ENCODE data around the gene USP54. TPM values are rescaled to one million over a fixed set of nuclear protein-coding genes. Genes with fewer than 3 reads are reported as not detected.

The USP54 gene
- total RNA-seq (1 to 10 TPM; 2.7 to 3.2 TPM), total RNA-seq (3.7 to 21.6 (median 10.9) reads per million in 172 experiments)
- polyA plus RNA-seq (2013, experiment 1 of 2), result 3.1 TPM
- polyA plus RNA-seq (2013, experiment 2 of 2), result 4.8 TPM

- H3K36me3 ChIP-seq (ENCODE audit: insufficient read depth, low read length), result no peaks in the 10 kb centered on the region
- H3K4me1 ChIP-seq (ENCODE audit: insufficient read depth, low read length), result peaks cover 9% of the 10 kb centered on the region
- Mint-ChIP-seq H3K4me1 (ENCODE audit: low read depth) (peaks cover 23% of the 10 kb centered on the region), H3K36me3 (ENCODE audit: low read depth) (no peaks in the 10 kb centered on the region), H3K27ac (peak within 1 kb of the TSS; percentile 55), H3K27me3 (no peaks in the 10 kb centered on the region), H3K4me3 (peak within 1 kb of the TSS; percentile 68), H3K9me3 (no peaks in the 10 kb centered on the region)
- ChIA-PET CTCF (no interaction called here), POLR2A (interaction anchor here (0.6 to 1.5 kb wide), 5 partner anchors 11 to 1077 kb away, joined by 3 to 12 read pairs (median 3); partner anchors contain the start of gene PPP3CB)
- ATAC-seq (ENCODE audit: poor library complexity) (peak; percentile 80), DNase-seq (peak in 5 of 14 experiments; percentile 2 to 72 (median 38))
- no peaks in the 10 kb centered on the region for H3K27me3 ChIP-seq (ENCODE audit: control insufficient read depth in 1 of 2, insufficient read depth in 2 of 2, low read length in 2 of 2)
- peak within 1 kb of the TSS in 1 of 2 donors; percentile 10 for H3K27ac ChIP-seq (ENCODE audit: low read depth in 1 of 2, low read length in 2 of 2)
- intact Hi-C loops (cut with DNase I, micrococcal nuclease), result no loop called here
- no peaks in the 10 kb centered on the region for H3K9me3 ChIP-seq (ENCODE audit: control insufficient read depth in 1 of 2, insufficient read depth in 1 of 2, low read length in 2 of 2)
- H3K4me3 ChIP-seq (ENCODE audit: low read length), result no peak within 1 kb of the TSS
- TF ChIP-seq CTCF (IDR thresholded peaks at IDR 0.05), result no peak
Observed at GRCh38 chr10:73590881-73591799, at the start of gene USP54. Gene USP54 (minus strand): TSS chr10:73591342. CDS start chr10:73575658, 15,684 bp downstream.

GRCh38 chr10:73639286-73639685 lies 48.1 kb upstream of the USP54 start:
- no peak overlapping the region for H3K27ac ChIP-seq (ENCODE audit: low read depth in 1 of 2, low read length in 2 of 2)
- H3K9me3 ChIP-seq (ENCODE audit: control insufficient read depth in 1 of 2, insufficient read depth in 1 of 2, low read length in 2 of 2), result no peaks in the 10 kb centered on the region
- H3K36me3 ChIP-seq (ENCODE audit: insufficient read depth, low read length), result no peaks in the 10 kb centered on the region
- Mint-ChIP-seq H3K4me3 (no peak overlapping the region), H3K27me3 (peaks cover 15% of the 10 kb centered on the region), H3K9me3 (no peaks in the 10 kb centered on the region), H3K4me1 (ENCODE audit: low read depth) (peaks cover 4% of the 10 kb centered on the region), H3K36me3 (ENCODE audit: low read depth) (no peaks in the 10 kb centered on the region), H3K27ac (no peak overlapping the region)
- peaks cover 11% of the 10 kb centered on the region for H3K4me1 ChIP-seq (ENCODE audit: insufficient read depth, low read length)
- no peak for DNase-seq
- ChIA-PET POLR2A (interaction anchor here (1.5 kb wide), 1 partner anchor 14 kb away, joined by 4 read pairs; no protein-coding TSS in a partner anchor), CTCF (interaction anchor here (0.6 kb wide), 1 partner anchor 105 kb away, joined by 3 read pairs; no protein-coding TSS in a partner anchor)
- H3K27me3 ChIP-seq (ENCODE audit: control insufficient read depth in 1 of 2, insufficient read depth in 2 of 2, low read length in 2 of 2), result peaks cover 0 to 4% of the 10 kb centered on the region in 2 experiments
- H3K4me3 ChIP-seq (ENCODE audit: low read length), result no peak overlapping the region
- TF ChIP-seq CTCF (IDR thresholded peaks at IDR 0.05), result no peak
- no peak for ATAC-seq (ENCODE audit: poor library complexity)
- intact Hi-C loops (cut with DNase I, micrococcal nuclease), result no loop called here

GRCh38 chr10:73635781-73636180 lies 44.6 kb upstream of the USP54 start:
- no peak for TF ChIP-seq CTCF (IDR thresholded peaks at IDR 0.05)
- no peak for DNase-seq
- peaks cover 0 to 4% of the 10 kb centered on the region in 2 experiments for H3K27me3 ChIP-seq (ENCODE audit: control insufficient read depth in 1 of 2, insufficient read depth in 2 of 2, low read length in 2 of 2)
- ATAC-seq (ENCODE audit: poor library complexity), result no peak
- no peak overlapping the region for H3K4me3 Mint-ChIP-seq
- no peaks in the 10 kb centered on the region for H3K4me1 ChIP-seq (ENCODE audit: insufficient read depth, low read length)
- CTCF ChIA-PET, result no interaction called here
- intact Hi-C loops (cut with DNase I, micrococcal nuclease), result no loop called here
- H3K9me3 ChIP-seq (ENCODE audit: control insufficient read depth in 1 of 2, insufficient read depth in 1 of 2, low read length in 2 of 2), result no peaks in the 10 kb centered on the region
- no peak overlapping the region for H3K27ac ChIP-seq (ENCODE audit: low read depth in 1 of 2, low read length in 2 of 2)
- no peaks in the 10 kb centered on the region for H3K9me3 Mint-ChIP-seq
- no peaks in the 10 kb centered on the region for H3K36me3 Mint-ChIP-seq (ENCODE audit: low read depth)
- POLR2A ChIA-PET, result interaction anchor here (0.7 kb wide), 1 partner anchor 10 kb away, joined by 4 read pairs; no protein-coding TSS in a partner anchor
- H3K4me3 ChIP-seq (ENCODE audit: low read length), result no peak overlapping the region
- no peak overlapping the region for H3K27ac Mint-ChIP-seq
- no peaks in the 10 kb centered on the region for H3K36me3 ChIP-seq (ENCODE audit: insufficient read depth, low read length)
- no peaks in the 10 kb centered on the region for H3K4me1 Mint-ChIP-seq (ENCODE audit: low read depth)
- no peaks in the 10 kb centered on the region for H3K27me3 Mint-ChIP-seq
